Mesodermal cell (in vitro differentiated cells): ENCODE results near the gene SLA2. TPM values are rescaled to one million over a fixed set of nuclear protein-coding genes. Genes with fewer than 3 reads are reported as not detected.
"Not testable (repeated sequence)": the region's sequence is repeated elsewhere in the genome, so short reads cannot be mapped to it uniquely, and the experiment has no call there.

ENCODE experiments used
- H3K27ac ChIP-seq: 2 replicates; pipeline ENCODE4 v1.7.0; 2013; ENCODE audit warnings: mild to moderate bottlenecking, low read depth, low read length, moderate library complexity; ENCODE audit not compliant: severe bottlenecking
- H3K36me3 ChIP-seq: 2 replicates; pipeline ENCODE4 v1.7.1; 2013; ENCODE audit warnings: mild to moderate bottlenecking, low read length, moderate library complexity; ENCODE audit not compliant: control insufficient read depth, insufficient read depth
- H3K4me1 ChIP-seq: one replicate; pipeline ENCODE4 v1.7.1; 2013; ENCODE audit warnings: mild to moderate bottlenecking, low read length; ENCODE audit not compliant: insufficient read depth, control insufficient read depth, poor library complexity, severe bottlenecking
- H3K4me3 ChIP-seq: 2 replicates; pipeline ENCODE4 v1.7.0; 2013; ENCODE audit warnings: low read length, control low read depth, mild to moderate bottlenecking; ENCODE audit not compliant: insufficient read depth, poor library complexity, severe bottlenecking; ENCODE audit errors: extremely low read depth
- H3K9me3 ChIP-seq: 2 replicates; pipeline ENCODE4 v1.7.1; 2013; ENCODE audit warnings: mild to moderate bottlenecking, low read length, moderate library complexity; ENCODE audit not compliant: control insufficient read depth
- WGBS, 2 experiments: methylation state at CpG; one replicate each; pipeline ENCODE4 v1.1.5; 2013; ENCODE audit warnings: missing lambda C conversion rate in 2 of 2; ENCODE audit not compliant: insufficient coverage in 2 of 2; 5-methylcytosine and 5-hydroxymethylcytosine counted together
- polyA plus RNA-seq, 2 experiments: library from polyadenylated mRNA; stranded (reverse); fragments of 50-300 nt; gene quantifications; one replicate each; pipeline ENCODE4 v1.2.3, GENCODE V29; 2013

The SLA2 gene
- polyA plus RNA-seq (2013, experiment 1 of 2): not detected
- polyA plus RNA-seq (2013, experiment 2 of 2): 0.15 TPM

GRCh38 chr20:36645998-36646397 lies at the start of gene SLA2:
TSS of gene SLA2 (minus strand) at chr20:36646196. CDS start at chr20:36641335, 4,861 bp downstream.
- Histone ChIP-seq H3K36me3 (no peaks in the 10 kb centered on the region), H3K27ac (no peak within 1 kb of the TSS), H3K4me3 (no peak within 1 kb of the TSS), H3K4me1 (peaks cover 3% of the 10 kb centered on the region), H3K9me3 (no peaks in the 10 kb centered on the region)
- WGBS, 2 experiments: 86 to 92% methylated on average over 9 of the region's 9 CpGs

- H3K9me3 ChIP-seq, H3K36me3 ChIP-seq, H3K4me3 ChIP-seq, H3K4me1 ChIP-seq, H3K27ac ChIP-seq: not testable (repeated sequence)
- WGBS, 2 experiments: 82 to 99% methylated on average over 5 to 6 of the region's 8 CpGs
These were observed 49.5 kb upstream of the SLA2 start for GRCh38 chr20:36695467-36695866.

- WGBS, 2 experiments: 96 to 98% methylated on average over 6 to 7 of the region's 7 CpGs
- Histone ChIP-seq H3K4me3 (no peak overlapping the region), H3K9me3 (no peaks in the 10 kb centered on the region), H3K27ac (no peak overlapping the region), H3K4me1 (no peaks in the 10 kb centered on the region), H3K36me3 (peaks cover 5% of the 10 kb centered on the region)
These were observed 42.6 kb upstream of the SLA2 start for GRCh38 chr20:36688630-36689029.

GRCh38 chr20:36687850-36688249 lies 41.9 kb upstream of the SLA2 start:
- Histone ChIP-seq H3K9me3 (no peaks in the 10 kb centered on the region), H3K4me1 (no peaks in the 10 kb centered on the region)

GRCh38 chr20:36686944-36687343 lies 40.9 kb upstream of the SLA2 start:
- no peaks in the 10 kb centered on the region for H3K4me1 ChIP-seq
- H3K4me3 ChIP-seq: no peak overlapping the region
- H3K27ac ChIP-seq: no peak overlapping the region
- WGBS, 2 experiments: 90% methylated on average over 4 of the region's 4 CpGs; no CpG with 5 or more reads in 1 of the 2 experiments
- H3K36me3 ChIP-seq: peaks cover 14% of the 10 kb centered on the region
- no peaks in the 10 kb centered on the region for H3K9me3 ChIP-seq

More at GRCh38 chr20:36687850-36688249, 41.9 kb upstream of the SLA2 start:
- WGBS, 2 experiments: 85 to 100% methylated on average over 1 to 2 of the region's 3 CpGs
- Histone ChIP-seq H3K27ac (no peak overlapping the region), H3K4me3 (no peak overlapping the region), H3K36me3 (peaks cover 8% of the 10 kb centered on the region)

GRCh38 chr20:36686504-36686903 lies 40.5 kb upstream of the SLA2 start:
- no peak overlapping the region for H3K4me3 ChIP-seq
- no peaks in the 10 kb centered on the region for H3K4me1 ChIP-seq
- WGBS, 2 experiments: 100% methylated on average over 1 to 2 of the region's 2 CpGs
- no peaks in the 10 kb centered on the region for H3K9me3 ChIP-seq
- peaks cover 14% of the 10 kb centered on the region for H3K36me3 ChIP-seq
- no peak overlapping the region for H3K27ac ChIP-seq

- Histone ChIP-seq H3K9me3 (no peaks in the 10 kb centered on the region), H3K27ac (no peak overlapping the region), H3K4me3 (no peak overlapping the region), H3K4me1 (no peaks in the 10 kb centered on the region), H3K36me3 (peaks cover 20% of the 10 kb centered on the region)
- WGBS, 2 experiments: 92 to 94% methylated on average over 3 to 5 of the region's 6 CpGs
These were observed 38.8 kb upstream of the SLA2 start for GRCh38 chr20:36684747-36685146.

GRCh38 chr20:36682311-36682710 lies 36.3 kb upstream of the SLA2 start:
- H3K9me3 ChIP-seq: no peaks in the 10 kb centered on the region
- H3K27ac ChIP-seq: no peak overlapping the region
- H3K4me3 ChIP-seq: no peak overlapping the region
- WGBS, 2 experiments: 100% methylated on average over 1 of the region's 1 CpG
- H3K4me1 ChIP-seq: no peaks in the 10 kb centered on the region
- peaks cover 29% of the 10 kb centered on the region for H3K36me3 ChIP-seq

GRCh38 chr20:36677422-36677771 lies 31.4 kb upstream of the SLA2 start:
- Histone ChIP-seq H3K4me3 (no peak overlapping the region), H3K36me3 (peaks cover 24% of the 10 kb centered on the region), H3K27ac (no peak overlapping the region), H3K4me1 (no peaks in the 10 kb centered on the region), H3K9me3 (no peaks in the 10 kb centered on the region)
- 89 to 91% methylated on average over 7 to 8 of the region's 8 CpGs for WGBS, 2 experiments

- H3K4me3 ChIP-seq: no peak overlapping the region
These were observed 30.9 kb upstream of the SLA2 start for GRCh38 chr20:36676701-36677421.

GRCh38 chr20:36675545-36675944 lies 29.5 kb upstream of the SLA2 start:
- H3K4me3 ChIP-seq, H3K27ac ChIP-seq, H3K9me3 ChIP-seq, H3K4me1 ChIP-seq: not testable (repeated sequence)
- WGBS, 2 experiments: 89 to 96% methylated on average over 5 to 6 of the region's 8 CpGs
- H3K36me3 ChIP-seq: peaks cover 21% of the 10 kb centered on the region

More at GRCh38 chr20:36676701-36677421, 30.9 kb upstream of the SLA2 start:
- WGBS, 2 experiments: 91 to 93% methylated on average over 24 to 27 of the region's 27 CpGs
- H3K9me3 ChIP-seq: no peaks in the 10 kb centered on the region
- no peak overlapping the region for H3K27ac ChIP-seq
- peaks cover 21% of the 10 kb centered on the region for H3K36me3 ChIP-seq
- H3K4me1 ChIP-seq: no peaks in the 10 kb centered on the region
